SH-SY5Y (cell line): ENCODE results near the gene CTNNAL1.

Source experiments
- GATA2 ChIP-seq: IDR thresholded peaks from 2 replicates; pipeline ENCODE4 v1.6.1; 2011; ENCODE audit warnings: mild to moderate bottlenecking, low read depth, low read length
- GATA3 ChIP-seq: IDR thresholded peaks from 2 replicates; pipeline ENCODE4 v1.6.1; 2011; ENCODE audit warnings: low read depth, mild to moderate bottlenecking, low read length, moderate library complexity

DNA sequence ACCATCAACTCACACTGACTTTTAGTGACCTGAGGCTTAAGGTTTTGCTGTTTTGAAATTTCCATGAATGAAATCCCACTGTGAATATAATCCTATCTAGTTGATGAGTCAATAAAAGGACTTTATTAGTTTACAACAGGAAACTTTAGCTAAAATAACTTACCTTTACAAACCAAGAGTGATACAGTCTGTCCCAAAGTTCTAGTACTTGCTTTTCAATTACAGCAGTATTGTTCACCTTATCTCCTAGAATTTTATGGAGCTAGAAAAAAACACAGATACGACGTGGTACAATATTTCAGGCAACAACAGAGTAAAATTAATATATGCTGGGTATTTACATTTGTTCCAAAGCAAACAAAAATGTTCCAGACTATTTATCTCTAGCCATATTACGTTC, 46.9 kb upstream of the CTNNAL1 start:
- no peak for TF ChIP-seq GATA3
- no peak for TF ChIP-seq GATA2
